Cardiac septum (tissue), 1 donor: ENCODE measurements around the gene TENM4. TPM values are rescaled to one million over a fixed set of nuclear protein-coding genes. Genes with fewer than 3 reads are reported as not detected.
"Not testable (repeated sequence)": the region's sequence is repeated elsewhere in the genome, so short reads cannot be mapped to it uniquely, and the experiment has no call there.

Experiments
- DNase-seq: peaks from one replicate; pipeline ENCODE4 v3.0.0-alpha.2; 2020; ENCODE audit warnings: low spot score
- intact Hi-C: fragments of 100-400 bp; cut with DNase I; formaldehyde crosslinking; loops from one replicate; pipeline ENCODE4 v1.14.0; 2022
- total RNA-seq: library from RNA; stranded (reverse); fragmentation: NEBNext Ultra II Directional; extraction: Animal tissue kit (Norgen Biotek cat#: 25700); gene quantifications from one replicate; pipeline ENCODE4 v1.2.1, GENCODE V29; 2021
- donor health status: DM: no; HTN: no; CAD: no.

The TENM4 gene
- total RNA-seq, 1 donor from 2014 or later: 3.4 TPM

- intact Hi-C loops: no loop called here
Measured at GRCh38 chr11:79199729-79200354, 241.0 kb downstream of the TENM4 start.

GRCh38 chr11:79198898-79199250 lies 242.0 kb downstream of the TENM4 start:
- intact Hi-C loops: no loop called here
- no peak for DNase-seq

More at GRCh38 chr11:79199729-79200354, 241.0 kb downstream of the TENM4 start:
- no peak for DNase-seq

- intact Hi-C loops: no loop called here
- no peak for DNase-seq
Measured at GRCh38 chr11:79198203-79198897, 242.5 kb downstream of the TENM4 start.

- no peak for DNase-seq
- intact Hi-C loops: no loop called here
Measured at GRCh38 chr11:79196950-79197349, 243.9 kb downstream of the TENM4 start.

GRCh38 chr11:79195209-79195608 lies 245.6 kb downstream of the TENM4 start:
- intact Hi-C loops: no loop called here
- DNase-seq: no peak

- DNase-seq: no peak
- intact Hi-C loops: no loop called here
Measured at GRCh38 chr11:79193663-79194310, 247.0 kb downstream of the TENM4 start.

GRCh38 chr11:79192836-79193235 lies 248.0 kb downstream of the TENM4 start:
- intact Hi-C loops: no loop called here
- no peak for DNase-seq

GRCh38 chr11:79191716-79192115 lies 249.1 kb downstream of the TENM4 start:
- intact Hi-C loops: not testable (repeated sequence)

GRCh38 chr11:79190553-79190952 lies 250.3 kb downstream of the TENM4 start:
- intact Hi-C loops, DNase-seq: not testable (repeated sequence)

More at GRCh38 chr11:79191716-79192115, 249.1 kb downstream of the TENM4 start:
- not testable (repeated sequence) for DNase-seq

- intact Hi-C loops: no loop called here
- DNase-seq: no peak
Measured at GRCh38 chr11:79189601-79190000, 251.2 kb downstream of the TENM4 start.

GRCh38 chr11:79189055-79189454 lies 251.8 kb downstream of the TENM4 start:
- no peak for DNase-seq
- intact Hi-C loops: no loop called here

GRCh38 chr11:79186669-79187068 lies 254.2 kb downstream of the TENM4 start:
- DNase-seq: no peak
- intact Hi-C loops: no loop called here

- intact Hi-C loops: no loop called here
- DNase-seq: no peak
Measured at GRCh38 chr11:79185351-79185750, 255.5 kb downstream of the TENM4 start.

- DNase-seq: no peak
- intact Hi-C loops: no loop called here
Measured at GRCh38 chr11:79184285-79184684, 256.5 kb downstream of the TENM4 start.

GRCh38 chr11:79182794-79183193 lies 258.0 kb downstream of the TENM4 start:
- intact Hi-C loops: no loop called here
- DNase-seq: no peak

GRCh38 chr11:79179087-79179486 lies 261.7 kb downstream of the TENM4 start:
- intact Hi-C loops: no loop called here
- no peak for DNase-seq

- no peak for DNase-seq
- intact Hi-C loops: no loop called here
Measured at GRCh38 chr11:79174045-79175008, 266.5 kb downstream of the TENM4 start.

GRCh38 chr11:79173615-79174014 lies 267.2 kb downstream of the TENM4 start:
- intact Hi-C loops: no loop called here

GRCh38 chr11:79170321-79170720 lies 270.5 kb downstream of the TENM4 start:
- intact Hi-C loops: no loop called here
- no peak for DNase-seq

More at GRCh38 chr11:79173615-79174014, 267.2 kb downstream of the TENM4 start:
- no peak for DNase-seq
